OCI-LY7 (cell line): Measurements from ENCODE around the gene ALG1.
"Not testable (repeated sequence)": the region's sequence is repeated elsewhere in the genome, so short reads cannot be mapped to it uniquely, and the experiment has no call there.

Source experiments
- EZH2phosphoT487 ChIP-seq: fragments of 200-600 bp; sonication (generic); IDR thresholded peaks from 2 replicates; pipeline ENCODE4 v1.6.1; 2018; ENCODE audit warnings: low read depth, borderline replicate concordance, mild to moderate bottlenecking, mixed run types, antibody characterized with exemption, low read length, moderate library complexity, mixed read lengths
- TF ChIP-seq, protein P1 (sequence below): fragments of 200-600 bp; sonication (generic); conservative IDR thresholded peaks from 2 replicates; pipeline ENCODE4 v1.5.1; 2014; ENCODE audit warnings: mild to moderate bottlenecking, antibody characterized with exemption, low read length, moderate library complexity, mixed read lengths

- TF ChIP-seq, protein P1, sequence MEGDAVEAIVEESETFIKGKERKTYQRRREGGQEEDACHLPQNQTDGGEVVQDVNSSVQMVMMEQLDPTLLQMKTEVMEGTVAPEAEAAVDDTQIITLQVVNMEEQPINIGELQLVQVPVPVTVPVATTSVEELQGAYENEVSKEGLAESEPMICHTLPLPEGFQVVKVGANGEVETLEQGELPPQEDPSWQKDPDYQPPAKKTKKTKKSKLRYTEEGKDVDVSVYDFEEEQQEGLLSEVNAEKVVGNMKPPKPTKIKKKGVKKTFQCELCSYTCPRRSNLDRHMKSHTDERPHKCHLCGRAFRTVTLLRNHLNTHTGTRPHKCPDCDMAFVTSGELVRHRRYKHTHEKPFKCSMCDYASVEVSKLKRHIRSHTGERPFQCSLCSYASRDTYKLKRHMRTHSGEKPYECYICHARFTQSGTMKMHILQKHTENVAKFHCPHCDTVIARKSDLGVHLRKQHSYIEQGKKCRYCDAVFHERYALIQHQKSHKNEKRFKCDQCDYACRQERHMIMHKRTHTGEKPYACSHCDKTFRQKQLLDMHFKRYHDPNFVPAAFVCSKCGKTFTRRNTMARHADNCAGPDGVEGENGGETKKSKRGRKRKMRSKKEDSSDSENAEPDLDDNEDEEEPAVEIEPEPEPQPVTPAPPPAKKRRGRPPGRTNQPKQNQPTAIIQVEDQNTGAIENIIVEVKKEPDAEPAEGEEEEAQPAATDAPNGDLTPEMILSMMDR, result not testable (repeated sequence)
- TF ChIP-seq EZH2phosphoT487, result not testable (repeated sequence)
These were observed 2.1 kb downstream of the ALG1 start for GRCh38 chr16:5073771-5074170.
